Coronary artery (tissue), 2 donors: ENCODE measurements around the gene TMA7.

ENCODE experiments used
- DNase-seq: peaks from one replicate; pipeline ENCODE4 v3.0.0-alpha.2; 2017; ENCODE audit warnings: low spot score
- H3K27ac ChIP-seq, 2 donors: fragments of 200-600 bp; sonication (generic); one replicate each; pipeline ENCODE4 v1.5.1; 2016 to 2019
- H3K4me3 ChIP-seq: fragments of 200-600 bp; sonication (generic); 2 replicates; pipeline ENCODE4 v1.5.1; 2016; ENCODE audit warnings: mild to moderate bottlenecking, moderate library complexity
- CTCF ChIP-seq: fragments of 200-600 bp; sonication (generic); IDR thresholded peaks from one replicate; pipeline ENCODE4 v1.5.1; 2019; ENCODE audit warnings: antibody characterized with exemption

Gene TMA7

GRCh38 chr3:48418140-48418539 is 21.9 kb upstream of the TMA7 start:
- H3K27ac ChIP-seq, result peak overlapping the region in 1 of 2 donors; percentile 16
- DNase-seq, result no peak

GRCh38 chr3:48418651-48419050 is 21.4 kb upstream of the TMA7 start:
- DNase-seq, result no peak
- Histone ChIP-seq H3K27ac (peak overlapping the region in 1 of 2 donors; percentile 16), H3K4me3 (no peak overlapping the region)
- no peak for TF ChIP-seq CTCF

More at GRCh38 chr3:48418140-48418539, 21.9 kb upstream of the TMA7 start:
- H3K4me3 ChIP-seq, result no peak overlapping the region
- no peak for TF ChIP-seq CTCF

GRCh38 chr3:48419149-48419548 is 20.9 kb upstream of the TMA7 start:
- no peak overlapping the region for H3K27ac ChIP-seq
- TF ChIP-seq CTCF, result no peak
- no peak overlapping the region for H3K4me3 ChIP-seq
- DNase-seq, result no peak

- TF ChIP-seq CTCF, result no peak
- no peak for DNase-seq
- Histone ChIP-seq H3K27ac (no peak overlapping the region), H3K4me3 (no peak overlapping the region)
Measured at GRCh38 chr3:48419597-48419996, 20.5 kb upstream of the TMA7 start.

GRCh38 chr3:48420561-48420960 is 19.5 kb upstream of the TMA7 start:
- TF ChIP-seq CTCF, result no peak
- H3K27ac ChIP-seq, result no peak overlapping the region
- no peak for DNase-seq
- no peak overlapping the region for H3K4me3 ChIP-seq

GRCh38 chr3:48422272-48422671 is 17.8 kb upstream of the TMA7 start:
- no peak for TF ChIP-seq CTCF
- Histone ChIP-seq H3K27ac (peak overlapping the region; percentile 1 to 99), H3K4me3 (no peak overlapping the region)
- no peak for DNase-seq

- TF ChIP-seq CTCF, result no peak
- Histone ChIP-seq H3K4me3 (peak overlapping the region; percentile 35), H3K27ac (peak overlapping the region; percentile 1 to 99)
- no peak for DNase-seq
Measured at GRCh38 chr3:48422681-48423080, 17.4 kb upstream of the TMA7 start.
